ENCODE measurements around the gene IKZF3.
A peak's percentile ranks its signal among the peaks of the same experiment; 100 is the strongest.

The IKZF3 gene

GRCh38 chr17:39814497-39814896 lies 49.6 kb downstream of the IKZF3 start:
- DNase-seq: no peak

- DNase-seq: no peak
Measured at GRCh38 chr17:39813631-39814030, 50.5 kb downstream of the IKZF3 start.

GRCh38 chr17:39812466-39812865 lies 51.6 kb downstream of the IKZF3 start:
- DNase-seq: no peak

GRCh38 chr17:39810939-39811728 lies 53.0 kb downstream of the IKZF3 start:
- DNase-seq: no peak

- DNase-seq: peak; percentile 94
Measured at GRCh38 chr17:39809221-39809620, 54.9 kb downstream of the IKZF3 start.

GRCh38 chr17:39808409-39808997 lies 55.6 kb downstream of the IKZF3 start:
- no peak for DNase-seq

- DNase-seq: no peak
Measured at GRCh38 chr17:39804839-39805238, 59.3 kb downstream of the IKZF3 start.

GRCh38 chr17:39801055-39801454 lies 63.1 kb downstream of the IKZF3 start:
- peak; percentile 83 for DNase-seq

GRCh38 chr17:39800540-39800939 lies 63.6 kb downstream of the IKZF3 start:
- DNase-seq: peak; percentile 50

- no peak for DNase-seq
Measured at GRCh38 chr17:39799395-39799794, 64.7 kb downstream of the IKZF3 start.

GRCh38 chr17:39794249-39794970 lies 69.7 kb downstream of the IKZF3 start:
- no peak for DNase-seq

- no peak for DNase-seq
Measured at GRCh38 chr17:39793301-39793872, 70.7 kb downstream of the IKZF3 start.

- no peak for DNase-seq
Measured at GRCh38 chr17:39792526-39793221, 71.4 kb downstream of the IKZF3 start.

- peak; percentile 14 for DNase-seq
Measured at GRCh38 chr17:39791111-39791992, 72.8 kb downstream of the IKZF3 start.

GRCh38 chr17:39787743-39788484 lies 76.2 kb downstream of the IKZF3 start:
- DNase-seq: no peak

GRCh38 chr17:39787041-39787440 lies 77.1 kb downstream of the IKZF3 start:
- no peak for DNase-seq

- no peak for DNase-seq
Measured at GRCh38 chr17:39782980-39783379, 81.1 kb downstream of the IKZF3 start.

GRCh38 chr17:39782481-39782880 lies 81.6 kb downstream of the IKZF3 start:
- DNase-seq: no peak

- no peak for DNase-seq
Measured at GRCh38 chr17:39781861-39782213, 82.3 kb downstream of the IKZF3 start.

- DNase-seq: no peak
Measured at GRCh38 chr17:39781031-39781860, 82.9 kb downstream of the IKZF3 start.

All from NCI-H82 (cell line).